ENCODE results near the gene AMDHD1.
A peak's percentile ranks its signal among the peaks of the same experiment; 100 is the strongest.

AMDHD1 gene, protein sequence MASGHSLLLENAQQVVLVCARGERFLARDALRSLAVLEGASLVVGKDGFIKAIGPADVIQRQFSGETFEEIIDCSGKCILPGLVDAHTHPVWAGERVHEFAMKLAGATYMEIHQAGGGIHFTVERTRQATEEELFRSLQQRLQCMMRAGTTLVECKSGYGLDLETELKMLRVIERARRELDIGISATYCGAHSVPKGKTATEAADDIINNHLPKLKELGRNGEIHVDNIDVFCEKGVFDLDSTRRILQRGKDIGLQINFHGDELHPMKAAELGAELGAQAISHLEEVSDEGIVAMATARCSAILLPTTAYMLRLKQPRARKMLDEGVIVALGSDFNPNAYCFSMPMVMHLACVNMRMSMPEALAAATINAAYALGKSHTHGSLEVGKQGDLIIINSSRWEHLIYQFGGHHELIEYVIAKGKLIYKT

DNA sequence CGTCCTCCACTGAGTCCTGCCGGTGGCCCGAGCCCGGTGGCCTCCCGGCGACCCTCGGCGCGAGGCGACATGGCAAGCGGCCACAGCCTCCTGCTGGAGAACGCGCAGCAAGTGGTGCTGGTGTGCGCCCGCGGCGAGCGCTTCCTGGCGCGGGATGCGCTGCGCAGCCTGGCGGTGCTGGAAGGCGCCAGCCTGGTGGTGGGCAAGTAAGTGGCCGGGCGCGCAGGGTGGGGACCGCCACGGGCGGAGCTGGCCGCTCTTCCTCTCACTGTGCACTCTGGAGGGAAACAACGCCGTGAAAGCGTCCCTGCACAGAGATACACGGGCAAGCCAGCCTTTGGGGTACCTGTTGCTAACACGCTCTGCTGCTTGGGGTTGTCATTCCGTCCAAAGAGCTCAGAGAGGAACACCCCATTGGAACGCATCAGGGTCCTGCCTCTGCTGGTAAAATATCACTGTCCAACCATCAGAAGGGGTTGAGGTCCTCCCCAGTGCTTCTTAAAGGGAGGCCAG is at the start of gene AMDHD1:
TSS of gene AMDHD1 (plus strand) at position 2 of the 513 bp plus-strand sequence. CDS start at position 70, 68 bp downstream.
- peak; percentile 62 to 68 for DNase-seq

DNA sequence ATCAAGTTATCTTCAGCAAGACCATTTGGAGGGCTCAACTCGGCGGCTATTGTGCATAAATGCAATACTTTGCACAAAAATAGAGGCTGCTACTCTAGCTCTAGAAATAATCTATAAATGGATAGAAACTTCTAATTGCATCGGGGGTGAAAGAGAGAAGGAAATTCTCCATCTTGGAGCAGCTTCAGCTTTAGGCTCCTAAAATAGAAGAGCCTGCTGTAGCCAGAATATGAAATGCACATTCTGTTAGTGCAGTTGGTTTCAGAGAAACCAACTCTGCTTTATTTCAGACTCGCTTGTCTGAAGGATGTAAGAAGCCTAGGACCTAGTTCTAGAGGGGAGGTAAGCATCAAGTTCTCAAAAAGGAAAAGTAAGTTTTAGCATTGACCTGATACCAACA is 46.3 kb upstream of the AMDHD1 start:
- DNase-seq, result no peak

DNA sequence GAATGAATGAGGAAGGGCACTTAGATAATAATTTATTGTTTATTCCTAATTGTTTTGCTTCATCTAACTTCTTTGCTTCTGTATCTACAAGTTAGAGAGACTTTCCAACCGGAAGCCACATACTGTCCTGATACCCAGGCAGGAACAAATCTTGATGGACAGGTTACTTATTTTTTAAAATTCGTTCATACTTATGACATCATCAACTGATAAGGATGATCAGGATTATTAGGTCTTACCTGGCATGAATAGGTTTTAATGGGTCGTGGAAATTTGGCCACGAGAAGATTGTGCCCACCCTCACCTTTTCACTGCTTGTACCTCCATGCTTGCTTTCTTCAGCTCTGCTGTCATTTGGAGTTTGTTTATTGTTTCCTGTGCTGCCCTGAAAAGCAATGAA is 45.0 kb upstream of the AMDHD1 start:
- DNase-seq, result no peak

DNA sequence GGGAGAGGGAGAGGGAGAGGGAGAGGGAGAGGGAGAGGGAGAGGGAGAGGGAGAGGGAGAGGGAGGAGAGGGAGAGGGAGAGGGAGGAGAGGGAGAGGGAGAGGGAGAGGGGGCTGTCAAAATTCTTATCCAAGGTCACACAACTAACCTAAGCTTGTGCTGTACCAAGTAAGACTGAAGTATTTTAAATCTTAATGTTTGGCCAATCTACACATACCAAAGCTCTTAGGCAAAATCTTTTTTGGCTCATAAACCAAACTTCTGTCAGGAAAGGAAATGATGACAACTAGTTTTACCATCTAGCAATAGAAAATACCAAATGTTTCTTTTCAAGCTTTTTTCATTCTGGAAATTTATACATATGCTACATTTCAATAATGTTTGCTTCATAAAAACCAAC is 34.6 kb upstream of the AMDHD1 start:
- DNase-seq, result no peak

DNA sequence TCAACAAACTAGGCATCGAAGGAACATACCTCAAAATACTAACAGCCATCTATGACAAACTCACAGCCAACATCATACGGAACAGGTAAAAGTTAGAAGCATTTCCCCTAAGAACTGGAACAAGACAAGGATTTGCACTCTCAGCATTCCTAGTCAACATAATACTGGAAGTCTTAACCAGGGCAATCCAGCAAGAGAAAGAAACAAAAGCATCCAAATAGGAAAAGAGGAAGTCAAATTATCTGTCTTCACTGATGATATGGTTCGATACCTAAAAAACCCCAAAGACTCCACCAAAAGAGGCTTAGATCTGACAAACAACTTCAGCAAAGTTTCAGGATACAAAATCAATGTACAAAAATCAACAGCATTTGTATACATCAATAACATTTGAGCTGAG is 33.3 kb upstream of the AMDHD1 start:
- no peak for DNase-seq

DNA sequence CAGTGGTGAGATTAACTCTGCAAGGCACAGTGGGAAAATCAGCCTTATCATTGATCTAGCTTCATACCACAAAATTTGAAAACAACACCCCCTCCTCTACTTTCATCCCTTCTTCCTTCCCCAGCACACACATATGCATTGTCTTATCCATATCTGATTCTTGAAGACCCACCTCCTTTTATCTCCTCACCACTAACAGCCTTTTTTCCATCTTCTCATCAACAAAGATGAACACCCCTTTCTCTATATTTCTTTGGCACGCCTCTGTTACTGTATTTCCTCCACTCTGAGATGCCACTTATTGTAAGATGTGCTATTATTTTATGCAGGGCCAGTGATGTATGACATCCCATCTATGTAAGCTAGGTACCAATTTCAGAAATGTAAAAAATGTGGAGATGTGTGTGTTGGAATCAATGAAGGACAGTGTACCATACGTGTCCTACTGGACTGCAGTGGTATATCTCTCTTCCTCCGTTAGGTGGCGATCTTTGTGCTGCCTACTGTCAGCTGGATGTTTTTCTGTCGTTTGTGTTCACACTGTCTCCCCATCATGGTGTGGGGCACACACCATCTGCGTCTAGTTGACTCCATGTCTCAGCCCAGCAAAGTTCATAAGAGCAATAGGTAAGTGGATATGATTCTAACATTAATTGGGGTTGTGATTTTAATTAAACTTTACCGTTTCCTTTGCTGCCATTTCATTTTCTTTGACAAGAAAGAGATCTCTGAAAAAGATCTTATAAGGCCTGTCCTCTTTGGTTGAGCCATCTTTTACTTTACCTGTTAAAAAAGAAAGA is 24.7 kb upstream of the AMDHD1 start:
- DNase-seq, result peak; percentile 17 to 37

DNA sequence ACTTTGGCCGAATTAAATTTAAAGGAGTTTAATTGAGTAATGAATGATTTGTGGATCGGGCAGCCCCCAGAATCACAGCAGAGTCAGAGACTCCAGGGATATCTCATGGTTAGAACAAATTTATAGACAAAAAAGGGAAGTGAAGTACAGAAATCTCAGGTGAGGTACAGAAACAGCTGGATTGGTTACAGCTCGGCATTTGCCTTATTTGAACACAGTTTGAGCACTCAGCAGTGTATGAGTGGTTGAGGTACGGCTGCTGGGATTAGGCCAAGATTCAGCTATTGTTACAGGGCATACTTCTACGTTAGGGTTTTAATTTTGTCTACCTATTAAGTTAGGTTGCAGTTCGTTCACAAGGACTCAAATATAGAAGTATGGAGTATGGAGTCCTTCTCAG is 24.0 kb upstream of the AMDHD1 start:
- DNase-seq, result no peak

DNA sequence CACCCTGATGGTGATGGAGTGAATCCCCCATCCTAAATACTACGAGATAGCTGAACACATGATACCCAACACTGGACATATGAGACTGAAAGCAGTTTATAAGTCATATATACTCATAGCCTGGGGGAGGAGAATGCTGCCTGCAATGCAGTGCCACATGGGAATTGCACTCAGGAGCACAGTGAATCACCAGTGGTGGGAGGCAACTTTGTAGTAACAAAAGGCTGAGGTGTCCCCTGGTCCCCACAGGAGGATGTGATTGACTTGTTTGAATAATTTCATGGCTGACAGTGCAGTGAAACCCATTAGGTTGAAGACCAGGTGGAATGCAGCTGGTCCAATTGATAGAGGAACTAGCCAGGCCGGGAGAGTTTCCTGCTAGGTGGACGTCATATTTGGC is 20.9 kb upstream of the AMDHD1 start:
- DNase-seq, result no peak

DNA sequence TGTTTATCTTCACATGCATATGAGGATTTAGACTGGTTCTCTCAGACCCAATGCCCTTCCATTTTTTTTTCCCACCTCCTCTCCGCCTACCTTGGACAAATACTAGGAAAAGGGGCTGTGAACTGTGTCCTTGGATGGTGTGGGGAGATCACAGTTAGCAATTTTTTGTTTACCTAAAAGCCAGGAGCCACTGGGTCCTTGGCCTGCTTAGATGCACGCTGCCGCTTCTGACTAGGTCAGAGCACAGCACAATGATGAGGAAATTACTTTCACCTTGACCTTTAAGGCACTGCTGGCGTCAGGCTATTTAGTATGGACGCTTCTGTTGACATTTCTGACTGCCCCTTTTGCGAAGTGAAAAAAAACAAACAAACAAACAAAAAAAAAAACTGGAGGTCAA is 2.6 kb upstream of the AMDHD1 start:
- DNase-seq, result no peak

DNA sequence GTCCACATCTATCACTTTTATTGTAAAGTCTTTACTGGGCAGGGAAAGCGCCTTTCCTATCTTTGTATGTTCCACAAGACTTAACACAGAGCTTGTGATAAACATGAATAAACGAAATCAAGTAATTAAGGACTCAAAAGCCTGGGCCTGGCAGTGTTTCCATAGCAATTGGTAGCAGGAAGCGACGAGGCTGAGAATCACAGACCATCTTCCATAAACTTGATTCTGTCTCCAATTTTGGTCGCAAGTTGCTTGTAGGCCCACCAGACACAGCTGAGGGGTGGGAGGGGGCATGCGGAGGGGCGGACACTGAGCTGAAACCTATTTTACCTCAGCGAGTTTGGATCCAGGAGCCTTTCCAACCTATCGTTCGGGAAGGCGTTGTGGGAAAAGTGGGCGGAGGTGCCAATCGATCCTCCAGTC is 1.0 kb upstream of the AMDHD1 start:
- DNase-seq, result no peak

DNA sequence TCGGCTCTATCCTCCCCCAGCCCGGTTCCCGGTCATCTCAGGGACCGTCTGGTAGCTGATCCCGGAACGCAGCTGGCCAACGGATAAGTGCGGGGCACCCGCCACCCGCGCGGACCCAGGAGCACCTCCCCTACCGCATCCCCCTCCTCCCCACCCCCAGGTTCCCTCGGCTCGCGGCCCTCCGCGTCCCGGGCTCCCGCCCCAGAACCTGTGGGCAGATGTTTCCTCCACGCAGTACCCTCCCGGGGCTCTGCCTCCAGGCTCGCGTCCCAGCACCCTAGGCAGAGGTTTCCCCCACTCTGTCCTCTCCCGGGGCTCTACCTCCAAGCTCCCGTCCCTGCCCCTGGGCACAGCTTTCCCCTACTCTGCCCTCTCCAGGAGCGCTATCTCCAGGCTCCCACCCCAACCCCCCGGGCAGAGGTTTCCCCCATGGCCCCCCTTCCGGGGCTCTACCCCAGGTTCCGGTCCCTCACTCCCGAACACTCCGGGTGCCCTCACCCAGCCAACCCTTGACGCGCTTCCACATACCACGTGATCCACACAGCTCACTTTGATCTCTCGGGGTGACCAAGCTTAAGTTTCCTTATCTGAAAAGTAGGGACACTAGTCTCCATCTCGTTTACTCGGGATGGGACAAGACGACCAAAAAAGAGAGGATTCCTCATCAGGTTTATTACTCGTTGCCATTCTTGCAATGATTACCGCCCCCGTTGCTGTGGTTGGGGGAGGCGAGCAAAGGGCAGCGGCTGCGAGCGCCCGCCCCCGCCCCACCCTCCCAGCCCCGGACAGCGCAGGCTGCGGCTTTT is 404 bp upstream of the AMDHD1 start, which contains the start of gene CCDC38:
TSS of gene CCDC38 (minus strand) at position 91 of the 806 bp plus-strand sequence. CDS start 6,105 bp downstream, outside the sequence.
- DNase-seq, result peak; percentile 83 to 88

DNA sequence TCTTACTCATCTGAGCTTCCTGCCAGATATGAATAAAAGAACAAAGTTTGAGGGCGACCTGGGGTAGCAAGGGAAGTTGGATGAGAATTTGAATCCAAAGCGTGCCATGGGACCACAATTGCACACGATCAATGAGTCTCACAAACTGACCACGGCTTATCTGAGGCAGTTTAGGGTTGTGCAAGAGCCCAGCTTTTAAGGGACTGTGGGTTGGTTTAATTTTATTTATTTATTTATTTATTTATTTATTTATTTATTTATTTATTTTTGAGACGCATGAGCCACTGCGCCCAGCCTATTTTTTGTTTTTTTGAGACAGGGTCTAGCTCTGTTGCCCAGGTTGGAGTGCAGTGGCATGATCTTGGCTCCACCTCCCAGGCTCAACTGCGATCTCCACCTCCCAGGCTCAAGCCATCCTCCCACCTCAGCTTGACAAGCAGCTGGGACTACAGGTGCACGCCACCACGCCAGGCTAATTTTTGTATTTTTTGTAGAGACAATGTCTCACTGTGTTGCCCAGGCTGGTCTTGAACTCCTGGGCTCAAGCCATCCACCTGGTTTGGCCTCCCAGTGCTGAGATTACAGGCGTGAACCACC is 1.1 kb downstream of the AMDHD1 start:
- no peak for DNase-seq

DNA sequence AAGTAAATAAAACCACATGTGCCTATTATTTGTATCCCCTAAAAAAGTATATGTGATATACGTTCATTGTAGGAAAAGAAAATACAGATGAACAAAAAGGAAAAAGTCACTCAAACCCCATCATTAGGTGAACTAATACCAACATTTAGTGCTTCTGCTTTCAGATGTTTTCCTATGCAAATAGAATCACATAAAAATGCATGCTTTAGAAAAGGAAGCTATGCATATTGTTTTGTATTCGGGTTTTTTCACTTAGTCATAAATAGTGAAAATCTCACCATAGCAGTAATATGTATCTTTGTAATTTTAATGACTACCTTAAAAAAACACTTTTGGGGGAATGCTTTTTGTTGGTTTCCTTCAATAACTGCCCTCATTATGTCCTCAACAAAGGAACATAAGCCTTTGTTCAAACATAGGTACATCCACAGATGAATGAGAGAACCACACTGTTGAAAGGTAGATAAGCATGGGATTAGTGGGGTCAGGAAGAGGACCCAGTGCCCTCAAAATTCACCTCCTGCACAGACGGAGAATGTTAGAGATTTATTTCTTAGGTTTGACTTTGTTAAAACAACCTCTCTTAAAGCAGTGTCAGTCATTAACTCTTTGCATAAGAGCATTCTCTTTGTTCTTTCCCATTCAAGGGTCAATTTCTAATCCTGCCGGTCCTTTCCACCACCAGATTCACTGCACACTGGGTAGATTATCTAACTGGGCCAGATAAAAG is 6.5 kb downstream of the AMDHD1 start:
- DNase-seq, result no peak

DNA sequence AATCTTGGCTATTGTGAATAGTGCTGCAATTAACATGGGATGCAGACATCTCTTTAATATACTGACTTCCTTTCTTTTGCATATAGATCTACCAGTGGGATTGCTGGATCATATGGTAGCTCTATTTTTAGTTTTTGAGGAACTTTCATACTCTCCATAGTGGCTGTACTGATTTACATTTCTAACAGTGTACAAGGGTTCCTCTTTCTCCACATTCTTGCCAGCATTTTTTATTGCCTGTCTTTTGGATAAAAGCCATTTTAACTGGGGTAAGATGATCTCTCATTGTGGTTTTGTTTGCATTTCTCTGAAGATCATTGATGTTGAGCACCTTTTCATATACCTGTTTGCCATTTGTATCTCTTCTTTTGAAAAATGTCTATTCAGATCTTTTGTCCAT is 8.4 kb downstream of the AMDHD1 start:
- no peak for DNase-seq

DNA sequence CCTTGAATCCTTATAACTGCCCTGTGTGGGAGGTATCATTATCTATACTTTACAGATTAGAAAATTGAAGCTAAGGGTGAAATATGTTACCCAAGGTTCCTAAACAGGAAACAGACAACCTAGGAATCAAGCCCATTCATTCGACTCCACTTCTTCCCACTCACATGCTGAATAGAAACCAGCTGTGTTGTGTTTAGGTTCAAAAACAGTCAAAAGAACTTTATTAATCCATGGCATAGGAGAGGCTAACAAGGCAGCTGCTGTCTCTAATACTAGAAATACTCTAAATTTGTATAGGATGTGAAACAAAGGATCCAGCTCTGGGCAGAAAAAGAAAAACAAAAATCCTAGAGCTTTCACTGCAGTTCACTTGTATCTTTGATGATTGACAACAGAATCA is 9.9 kb downstream of the AMDHD1 start:
- DNase-seq, result no peak

DNA sequence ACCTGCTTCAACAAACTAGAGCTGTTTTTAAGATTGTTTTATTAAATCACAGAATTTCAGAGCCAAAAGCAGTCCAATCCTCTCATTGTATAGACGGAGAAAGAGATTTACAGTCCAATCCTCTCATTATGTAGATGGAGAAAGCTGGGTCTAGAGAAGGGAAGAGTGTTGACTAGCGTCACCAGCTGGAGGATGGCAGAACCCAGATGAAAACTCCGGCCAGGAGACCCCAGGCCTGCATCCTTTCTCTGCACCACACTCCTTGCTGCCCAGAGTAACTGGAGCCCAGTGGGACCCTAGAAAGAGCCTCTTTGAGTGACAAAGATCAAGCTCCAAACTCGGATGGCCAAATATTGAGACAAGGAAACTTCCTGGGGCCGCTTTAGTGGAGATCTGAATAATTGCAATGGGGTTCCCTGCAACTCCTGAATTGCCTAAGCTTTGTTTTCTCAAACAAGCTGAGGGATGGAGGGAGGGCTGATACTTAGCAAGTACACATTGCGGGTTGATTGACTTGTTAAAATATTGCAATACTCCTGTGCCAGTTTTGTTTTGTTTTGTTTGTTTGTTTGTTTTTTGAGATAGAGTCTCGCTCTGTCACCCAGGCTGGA is 12.5 kb downstream of the AMDHD1 start:
- DNase-seq, result no peak

DNA sequence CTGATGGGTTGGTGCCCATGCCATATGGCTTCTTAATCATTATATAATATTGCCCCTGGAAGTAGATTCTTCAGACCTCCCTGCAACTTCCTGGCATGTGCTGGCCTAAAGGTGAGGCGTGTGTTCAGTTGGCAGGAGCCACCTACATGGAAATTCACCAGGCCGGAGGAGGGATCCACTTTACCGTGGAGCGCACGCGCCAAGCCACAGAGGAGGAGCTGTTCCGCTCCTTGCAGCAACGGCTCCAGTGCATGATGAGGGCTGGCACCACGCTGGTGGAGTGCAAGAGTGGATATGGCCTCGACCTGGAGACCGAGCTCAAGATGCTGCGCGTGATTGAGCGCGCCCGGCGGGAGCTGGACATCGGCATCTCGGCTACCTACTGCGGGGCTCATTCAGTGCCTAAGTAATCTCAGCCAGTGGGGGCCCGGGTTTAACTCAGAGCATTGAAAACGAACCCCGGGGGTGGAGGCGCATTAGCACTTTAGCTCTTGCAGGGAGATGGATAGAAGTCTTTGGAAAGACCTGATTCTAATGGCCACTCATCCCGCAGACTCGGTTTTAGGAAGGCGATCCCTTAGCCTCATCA is 13.5 kb downstream of the AMDHD1 start:
- DNase-seq, result no peak

DNA sequence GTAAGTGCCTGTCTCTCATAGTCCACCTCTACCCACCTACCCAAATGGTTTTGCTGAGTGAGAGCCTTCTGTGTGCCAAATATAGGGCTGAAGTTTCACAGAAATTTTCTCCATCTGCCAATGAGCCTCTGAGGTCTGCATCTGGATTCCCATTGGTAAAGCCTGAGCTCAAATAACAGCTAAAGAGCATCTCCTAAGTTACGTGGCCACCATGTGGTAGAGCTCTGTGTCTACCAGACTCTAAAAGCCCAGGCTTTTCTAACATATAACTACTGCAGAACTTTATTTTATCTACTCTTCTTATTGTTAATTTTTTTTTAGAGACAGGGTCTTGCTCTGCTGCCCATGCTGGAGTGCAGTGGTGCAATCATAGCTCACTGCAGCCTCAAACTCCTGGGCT is 16.0 kb downstream of the AMDHD1 start:
- no peak for DNase-seq

DNA sequence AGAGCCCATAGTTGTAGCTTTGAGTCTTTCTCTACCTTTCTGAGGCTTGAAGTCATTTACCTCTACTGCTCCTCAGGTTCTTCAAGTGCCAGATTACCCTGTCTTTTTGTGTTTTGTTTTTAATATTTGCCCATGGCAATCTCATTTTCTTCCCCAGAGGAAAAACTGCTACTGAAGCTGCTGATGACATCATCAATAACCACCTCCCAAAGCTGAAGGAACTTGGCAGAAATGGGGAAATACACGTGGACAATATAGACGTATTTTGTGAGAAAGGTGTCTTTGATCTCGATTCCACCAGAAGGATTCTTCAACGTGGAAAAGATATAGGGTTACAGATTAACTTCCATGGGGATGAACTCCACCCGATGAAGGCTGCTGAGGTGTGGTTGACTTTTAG is 17.1 kb downstream of the AMDHD1 start:
- DNase-seq, result no peak

DNA sequence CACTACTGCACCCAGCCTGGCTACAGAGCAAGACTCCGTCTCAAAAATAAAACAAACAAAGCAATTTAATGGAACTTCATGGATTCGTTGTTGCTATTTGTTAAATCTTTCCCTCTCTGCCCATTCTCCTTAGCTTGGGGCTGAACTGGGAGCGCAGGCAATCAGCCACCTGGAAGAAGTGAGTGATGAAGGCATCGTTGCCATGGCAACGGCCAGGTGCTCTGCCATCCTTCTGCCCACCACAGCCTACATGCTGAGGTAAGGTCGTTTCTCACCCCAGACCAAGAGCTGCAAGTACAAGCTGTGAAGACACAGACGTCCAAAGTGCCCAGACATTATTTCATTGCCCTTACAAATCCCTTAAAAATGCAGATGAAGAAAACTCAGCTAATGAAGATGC is 19.1 kb downstream of the AMDHD1 start:
- DNase-seq, result no peak

DNA sequence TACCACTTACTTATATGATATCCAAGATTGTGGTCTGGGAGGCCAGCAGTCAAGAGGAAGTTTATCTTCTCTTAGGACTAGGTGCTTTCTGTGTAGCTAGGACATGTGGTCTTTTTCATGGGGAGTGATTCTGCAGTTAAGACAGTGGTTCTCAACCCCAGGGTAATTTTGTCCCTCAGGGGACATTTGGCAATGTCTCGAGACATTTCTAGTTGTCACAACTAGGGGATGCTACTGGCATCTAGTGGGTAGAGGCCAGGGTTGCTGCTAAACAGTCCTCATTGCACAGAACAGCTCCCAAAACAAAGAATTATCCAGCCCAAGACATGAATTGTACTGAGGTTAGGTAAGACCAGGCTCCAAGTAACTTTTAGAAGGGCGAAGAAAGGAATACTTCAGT is 20.0 kb downstream of the AMDHD1 start:
- no peak for DNase-seq
